GM23338 (cell line): ENCODE measurements around the gene PLIN5. TPM values are rescaled to one million over a fixed set of nuclear protein-coding genes. Genes with fewer than 3 reads are reported as not detected.

Experiments
- CREB1 ChIP-seq: fragments of 250-450 bp; sonication (Bioruptor Pico); IDR thresholded peaks from 2 replicates; pipeline ENCODE4 v1.5.0; 2020; ENCODE audit warnings: low read depth, mild to moderate bottlenecking, moderate library complexity
- ETS1 ChIP-seq: IDR thresholded peaks from 2 replicates; pipeline ENCODE4 v1.6.1; 2016; ENCODE audit warnings: antibody characterized with exemption
- EZH2phosphoT487 ChIP-seq: fragments of 200-600 bp; sonication (generic); IDR thresholded peaks from one replicate; pipeline ENCODE4 v1.8.1; 2018; ENCODE audit warnings: antibody characterized with exemption; ENCODE audit not compliant: unreplicated experiment
- POLR2AphosphoS5 ChIP-seq: IDR thresholded peaks from 2 replicates; pipeline ENCODE4 v1.6.1; 2016; ENCODE audit warnings: antibody characterized with exemption, low read depth
- STAT1 ChIP-seq: IDR thresholded peaks from one replicate; pipeline ENCODE4 v1.6.1; 2016; ENCODE audit warnings: antibody characterized with exemption; ENCODE audit not compliant: unreplicated experiment
- ZNF114 ChIP-seq: fragments of 250-450 bp; sonication (Bioruptor Pico); IDR thresholded peaks from 2 replicates; pipeline ENCODE4 v1.5.0; 2020; ENCODE audit warnings: mild to moderate bottlenecking, moderate library complexity
- ZNF331 ChIP-seq: fragments of 250-450 bp; sonication (Bioruptor Pico); IDR thresholded peaks from 2 replicates; pipeline ENCODE4 v1.5.0; 2020; ENCODE audit warnings: low read depth, mild to moderate bottlenecking, moderate library complexity
- ZNF462 ChIP-seq: fragments of 250-450 bp; sonication (Bioruptor Pico); IDR thresholded peaks from 2 replicates; pipeline ENCODE4 v1.5.0; 2020; ENCODE audit warnings: mild to moderate bottlenecking, moderate library complexity
- polyA plus RNA-seq: library from polyadenylated mRNA; unstranded; fragments of >200 nt; fragmentation: Nextera tagmentation; extraction: Ambion mirVana; gene quantifications from 2 replicates; pipeline ENCODE4 v1.2.1, GENCODE V29; 2016
- total RNA-seq: library from RNA; depleted of rRNA; stranded (reverse); fragments of >200 nt; shearing (Covaris generic); gene quantifications from 2 replicates; pipeline ENCODE4 v1.2.3, GENCODE V29; 2014

The PLIN5 gene
- total and polyA plus RNA-seq, 2 experiments from 2014 or later, result 1.9 to 3.5 TPM

- TF ChIP-seq ZNF462 (CRISPR knock-in tag), result no peak
- TF ChIP-seq EZH2phosphoT487, result no peak
- no peak for TF ChIP-seq ETS1
- TF ChIP-seq CREB1, result no peak
- no peak for TF ChIP-seq STAT1
- TF ChIP-seq ZNF331 (CRISPR knock-in tag), result no peak
- TF ChIP-seq ZNF114 (CRISPR knock-in tag), result no peak
- no peak for TF ChIP-seq POLR2AphosphoS5
These were observed 57.8 kb downstream of the PLIN5 start (continued) for GRCh38 chr19:4477034-4477801.
